GM12878 (cell line): ENCODE measurements around the gene DDX54. TPM values are rescaled to one million over a fixed set of nuclear protein-coding genes. Genes with fewer than 3 reads are reported as not detected.

ENCODE experiments used
- ATAC-seq: fragments of 200-7000 bp; cut with Tn5 transposase; 3 replicates; pipeline ENCODE4 v1.9.1; 2020; ENCODE audit warnings: mild to moderate bottlenecking, moderate library complexity
- BruUV-seq: library from RNA; stranded (reverse); fragments of 400-500 nt; replicated peaks from 2 replicates; lab custom pipeline; 2021; lab: Mats Ljungman, UMichigan
- CTCF ChIA-PET: fragments of 300-600 bp; sonication (Branson Sonifier 250); formaldehyde crosslinking; extraction: SDS; loops from one replicate; lab custom pipeline; 2021; ENCODE audit warnings: inconsistent platforms; lab: Yijun Ruan, JAX
- POLR2A ChIA-PET: fragments of 350-600 bp; formaldehyde crosslinking; extraction: SDS; loops from one replicate; lab custom pipeline; 2021; ENCODE audit warnings: inconsistent platforms; lab: Charles Lee
- RAD21 ChIA-PET: fragments of 300-600 bp; sonication (Branson Sonifier 250); formaldehyde crosslinking; loops from one replicate; lab custom pipeline; 2023; ENCODE audit warnings: antibody characterized with exemption; ENCODE audit not compliant: unreplicated experiment; lab: Charles Lee
- SMC1A ChIA-PET: fragments of 300-600 bp; sonication (Branson Sonifier 250); formaldehyde crosslinking; loops from one replicate; lab custom pipeline; 2023; ENCODE audit not compliant: unreplicated experiment, uncharacterized antibody; lab: Charles Lee
- DNase-seq: peaks from one replicate; pipeline ENCODE4 v3.0.0-alpha.2; 2011; ENCODE audit warnings: low read depth, low spot score
- FAIRE-seq: peaks from 3 replicates; lab custom pipeline; 2011; peaks lifted over from hg19 to GRCh38; lab: Jason Lieb, UNC
- H2AFZ ChIP-seq: 2 replicates; pipeline ENCODE4 v1.6.0; 2011; ENCODE audit warnings: low read depth, low read length, control low read depth; ENCODE audit not compliant: control insufficient read depth
- H3K27ac ChIP-seq: 2 replicates; pipeline ENCODE4 v1.5.1; 2011; ENCODE audit warnings: control low read depth; ENCODE audit not compliant: control insufficient read depth, insufficient read depth
- H3K27me3 ChIP-seq, 2 experiments: replicated peaks in 1 of 2; 2 replicates each; pipeline versions ENCODE4 v1.6.0 to v1.6.1; 2011; ENCODE audit warnings: low read length in 1 of 2; ENCODE audit not compliant: control insufficient read depth in 2 of 2, insufficient read depth in 2 of 2
- H3K36me3 ChIP-seq, 2 experiments: 2 replicates each; pipeline ENCODE4 v1.5.1; 2011; ENCODE audit warnings: low read length in 1 of 2; ENCODE audit not compliant: control insufficient read depth in 2 of 2, insufficient read depth in 2 of 2
- H3K4me1 ChIP-seq: 2 replicates; pipeline ENCODE4 v1.6.1; 2011; ENCODE audit warnings: mild to moderate bottlenecking, low read length, moderate library complexity, mixed read lengths; ENCODE audit not compliant: control insufficient read depth, insufficient read depth
- H3K4me2 ChIP-seq: 2 replicates; pipeline ENCODE4 v1.6.0; 2011; ENCODE audit warnings: control low read depth; ENCODE audit not compliant: control insufficient read depth, insufficient read depth
- H3K4me3 ChIP-seq: fragments of 200-600 bp; sonication (generic); 2 replicates; pipeline ENCODE4 v1.5.1; 2016
- H3K79me2 ChIP-seq: 2 replicates; pipeline ENCODE4 v1.6.0; 2011; ENCODE audit warnings: low read length; ENCODE audit not compliant: control insufficient read depth, insufficient read depth
- H3K9ac ChIP-seq: 2 replicates; pipeline ENCODE4 v1.8.0; 2011; ENCODE audit warnings: low read length, control low read depth, mixed read lengths; ENCODE audit not compliant: control insufficient read depth, insufficient read depth
- H3K9me3 ChIP-seq: replicated peaks from 3 replicates; pipeline ENCODE4 v1.5.1; 2011; ENCODE audit warnings: mild to moderate bottlenecking, low read length; ENCODE audit not compliant: control insufficient read depth, insufficient read depth
- H4K20me1 ChIP-seq: 2 replicates; pipeline ENCODE4 v1.6.0; 2011; ENCODE audit not compliant: control insufficient read depth, insufficient read depth
- BMI1 ChIP-seq: fragments of 450-650 bp; IDR thresholded peaks from 2 replicates; pipeline ENCODE4 v1.6.1; 2016; ENCODE audit warnings: mild to moderate bottlenecking, moderate library complexity, borderline replicate concordance
- BRCA1 ChIP-seq: IDR thresholded peaks from 2 replicates; pipeline ENCODE4 v1.6.1; 2011; ENCODE audit warnings: low read depth, low read length, improper control_type of control experiment
- CREM ChIP-seq: IDR thresholded peaks from 2 replicates; pipeline ENCODE4 v1.6.1; 2014; ENCODE audit warnings: antibody characterized with exemption, low read depth
- CUX1 ChIP-seq: IDR thresholded peaks from 2 replicates; pipeline ENCODE4 v1.6.1; 2012; ENCODE audit warnings: improper control_type of control experiment, low read depth, low read length; ENCODE audit not compliant: insufficient replicate concordance
- EZH2 ChIP-seq: IDR thresholded peaks from 2 replicates; pipeline ENCODE4 v1.6.1; 2012; ENCODE audit warnings: low read depth, mild to moderate bottlenecking, control low read depth, inconsistent platforms, low read length, borderline replicate concordance; ENCODE audit not compliant: control insufficient read depth
- FOS ChIP-seq: IDR thresholded peaks from 3 replicates; pipeline ENCODE4 v1.6.1; 2011; ENCODE audit warnings: borderline replicate concordance; ENCODE audit not compliant: insufficient read length; ENCODE audit errors: extremely low read depth
- GATAD2B ChIP-seq: fragments of 450-650 bp; conservative IDR thresholded peaks from 2 replicates; pipeline ENCODE4 v1.6.1; 2017; ENCODE audit warnings: low read depth, mild to moderate bottlenecking, moderate library complexity
- MEF2A ChIP-seq: IDR thresholded peaks from 2 replicates; pipeline ENCODE4 v1.6.1; 2011; ENCODE audit warnings: low read depth, mild to moderate bottlenecking, low read length, moderate library complexity; ENCODE audit not compliant: insufficient read depth
- MTA2 ChIP-seq: fragments of 450-650 bp; IDR thresholded peaks from 2 replicates; pipeline ENCODE4 v1.6.1; 2016; ENCODE audit warnings: low read depth, mild to moderate bottlenecking, moderate library complexity
- NFIC ChIP-seq: IDR thresholded peaks from 2 replicates; pipeline ENCODE4 v1.6.1; 2012; ENCODE audit warnings: low read depth, mild to moderate bottlenecking, inconsistent platforms, low read length, moderate library complexity
- NR2F1 ChIP-seq: fragments of 450-650 bp; conservative IDR thresholded peaks from 2 replicates; pipeline ENCODE4 v1.6.1; 2017; ENCODE audit warnings: mild to moderate bottlenecking
- ZNF592 ChIP-seq: fragments of 450-650 bp; IDR thresholded peaks from 2 replicates; pipeline ENCODE4 v1.6.1; 2017; ENCODE audit warnings: mild to moderate bottlenecking, moderate library complexity
- WGBS: methylation state at CpG from one replicate; pipeline ENCODE4 v1.1.6; 2016; ENCODE audit warnings: low lambda C conversion rate; ENCODE audit not compliant: insufficient replicate concordance, insufficient coverage; ENCODE audit errors: missing lambda C conversion rate; 5-methylcytosine and 5-hydroxymethylcytosine counted together
- in situ Hi-C: fragments of 300-500 bp; cut with MboI; formaldehyde crosslinking; loops from 9 replicates; pipeline ENCODE4 v1.14.3; 2018; ENCODE audit warnings: mixed read lengths
- intact Hi-C: fragments of 100-400 bp; cut with micrococcal nuclease; formaldehyde crosslinking; loops from one replicate; pipeline ENCODE4 v1.14.2; 2022; ENCODE audit not compliant: unreplicated experiment
- polyA plus RNA-seq, 11 experiments: library from polyadenylated mRNA; depleted of rRNA in 4 of 11; unstranded in 6 of 11; stranded (reverse) in 5 of 11; fragments of >200 nt; fragmentation: Nextera tagmentation in 4 of 11; fragmentation: Illumina TruSeq in 1 of 11; extraction: Ambion mirVana in 4 of 11; extraction: Trizol in 1 of 11; gene quantifications; 1 replicate in 1 of 11; 2 replicates in 10 of 11; pipeline versions ENCODE4 v1.2.1 to v1.2.3, GENCODE V29; 2011 to 2016; ENCODE audit warnings: inconsistent platforms in 2 of 11, missing spikeins in 2 of 11, low read depth in 1 of 11
- total RNA-seq, 4 experiments: library from RNA; depleted of rRNA in 3 of 4; stranded (reverse); fragments of >200 nt in 3 of 4; fragmentation: Illumina TruSeq in 1 of 4; extraction: Trizol in 1 of 4; gene quantifications; 2 replicates each; pipeline versions ENCODE4 v1.2.1 to v1.2.3, GENCODE V29; 2013 to 2021

Gene DDX54
- total and polyA plus RNA-seq, 10 of the 15 experiments (the other 5 are each of a cell fraction or from before 2014, with no cell fraction given) = 1.9 to 115 (median 56.3) TPM

GRCh38 chr12:113137861-113138783 lies 47.2 kb downstream of the DDX54 start:
- Histone ChIP-seq H4K20me1 (no peaks in the 10 kb centered on the region), H3K36me3 (no peaks in the 10 kb centered on the region), H3K9ac (no peak overlapping the region), H3K9me3 (no peaks in the 10 kb centered on the region), H3K27me3 (no peaks in the 10 kb centered on the region; a peak in 2 of 4 replicates), H2AFZ (no peak overlapping the region), H3K27ac (no peak overlapping the region), H3K4me3 (no peak overlapping the region), H3K4me1 (no peaks in the 10 kb centered on the region; the same call in 1 of the 2 replicates), H3K4me2 (no peak overlapping the region), H3K79me2 (no peaks in the 10 kb centered on the region)
- intact Hi-C loops (no loop called here), in situ Hi-C loops (no loop called here)
- ChIA-PET SMC1A (interaction anchor here (0.8 to 1.7 kb wide), 5 partner anchors 10 to 90 kb away, joined by 3 to 6 read pairs (median 3); no protein-coding TSS in a partner anchor), RAD21 (no interaction called here), POLR2A (interaction anchor here (0.6 kb wide), 1 partner anchor 1363 kb away, joined by 3 read pairs; no protein-coding TSS in a partner anchor), CTCF (interaction anchor here (0.6 to 2.2 kb wide), 6 partner anchors 11 to 92 kb away, joined by 3 to 10 read pairs (median 4); no protein-coding TSS in a partner anchor)
- FAIRE-seq (no peak), ATAC-seq (no peak), DNase-seq (no peak)
- 50% methylated on average over 12 of the region's 12 CpGs for WGBS
- BruUV-seq = no TSS peak
- TF ChIP-seq NR2F1 = no peak
- no peak for TF ChIP-seq BMI1
- TF ChIP-seq EZH2 = no peak
- TF ChIP-seq CREM = no peak
- TF ChIP-seq FOS = no peak
- no peak for TF ChIP-seq BRCA1
- TF ChIP-seq ZNF592 = no peak
- no peak for TF ChIP-seq CUX1
- no peak for TF ChIP-seq NFIC
- no peak for TF ChIP-seq MEF2A
- no peak for TF ChIP-seq MTA2
- no peak for TF ChIP-seq GATAD2B
